ENCODE measurements around the gene SYT13. TPM values are rescaled to one million over a fixed set of nuclear protein-coding genes. Genes with fewer than 3 reads are reported as not detected.

Gene SYT13
- total RNA-seq, 1 experiment from 2014 or later: 4.3 TPM

DNA sequence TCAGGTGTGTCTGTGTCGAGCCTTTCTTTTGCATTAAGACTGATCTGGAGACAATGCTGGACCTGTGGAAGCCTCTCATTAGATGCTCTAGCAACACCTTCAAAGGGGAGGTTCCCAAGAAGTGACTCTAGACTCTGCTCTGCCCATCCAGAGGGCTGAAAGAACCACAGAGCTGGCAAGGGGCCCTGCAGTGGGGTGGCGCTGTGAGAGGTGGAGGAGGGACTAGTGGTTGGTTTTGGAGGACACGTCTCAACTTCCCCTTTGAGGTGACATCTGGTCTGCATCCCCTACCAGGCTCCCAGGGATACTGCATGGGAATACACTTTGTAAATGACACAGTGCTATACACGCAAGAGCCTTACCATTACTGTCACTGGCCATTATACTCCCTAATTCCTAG, 34.2 kb upstream of the SYT13 start:
- no peaks in the 10 kb centered on the region for H3K23me2 ChIP-seq (ENCODE audit: insufficient read length, low read depth, low read length, poor library complexity, severe bottlenecking)
- H3K14ac ChIP-seq (ENCODE audit: insufficient read depth, low read length): no peak overlapping the region
- H3K18ac ChIP-seq (ENCODE audit: insufficient read length, low read depth, low read length): no peak overlapping the region
- no peaks in the 10 kb centered on the region for H4K20me1 ChIP-seq (ENCODE audit: control insufficient read depth, insufficient read depth, insufficient read length)
- H3K4me2 ChIP-seq (ENCODE audit: insufficient read depth, insufficient read length, low read length): no peak overlapping the region
- H3K23ac ChIP-seq (ENCODE audit: insufficient read length, low read depth, low read length): no peak overlapping the region
- no peak for DNase-seq
- no peaks in the 10 kb centered on the region for H3K9me3 ChIP-seq (ENCODE audit: control insufficient read depth, low read depth, low read length)
- H2BK20ac ChIP-seq (ENCODE audit: low read depth, low read length, poor library complexity, severe bottlenecking): no peak overlapping the region
- no peak overlapping the region for H2AFZ ChIP-seq (ENCODE audit: low read length)
- H2BK5ac ChIP-seq (ENCODE audit: insufficient read length, low read length): no peak overlapping the region
- no peaks in the 10 kb centered on the region for H3K79me2 ChIP-seq (ENCODE audit: insufficient read depth, low read length)
- no peak overlapping the region for H3K4me3 Mint-ChIP-seq
- H3K79me1 ChIP-seq (ENCODE audit: insufficient read depth, low read depth, low read length, poor library complexity, severe bottlenecking): no peaks in the 10 kb centered on the region
- no peak overlapping the region for H2BK120ac ChIP-seq (ENCODE audit: low read depth, low read length, poor library complexity, severe bottlenecking)
- no peak overlapping the region for H2BK15ac ChIP-seq (ENCODE audit: low read depth, low read length)
- no peaks in the 10 kb centered on the region for H3K36me3 Mint-ChIP-seq (ENCODE audit: insufficient read depth in 1 of 3, low read depth in 3 of 3)
- H2AK5ac ChIP-seq (ENCODE audit: insufficient read length, low read length): no peak overlapping the region
- H3K56ac ChIP-seq (ENCODE audit: insufficient read length, low read depth, low read length): no peak overlapping the region
- H3K4ac ChIP-seq (ENCODE audit: low read depth, low read length): no peak overlapping the region
- peaks cover 17% of the 10 kb centered on the region for H3K27me3 Mint-ChIP-seq (ENCODE audit: low read depth)
- no peak overlapping the region for H2BK12ac ChIP-seq (ENCODE audit: insufficient read length, low read depth, low read length)
- TF ChIP-seq, protein P1, sequence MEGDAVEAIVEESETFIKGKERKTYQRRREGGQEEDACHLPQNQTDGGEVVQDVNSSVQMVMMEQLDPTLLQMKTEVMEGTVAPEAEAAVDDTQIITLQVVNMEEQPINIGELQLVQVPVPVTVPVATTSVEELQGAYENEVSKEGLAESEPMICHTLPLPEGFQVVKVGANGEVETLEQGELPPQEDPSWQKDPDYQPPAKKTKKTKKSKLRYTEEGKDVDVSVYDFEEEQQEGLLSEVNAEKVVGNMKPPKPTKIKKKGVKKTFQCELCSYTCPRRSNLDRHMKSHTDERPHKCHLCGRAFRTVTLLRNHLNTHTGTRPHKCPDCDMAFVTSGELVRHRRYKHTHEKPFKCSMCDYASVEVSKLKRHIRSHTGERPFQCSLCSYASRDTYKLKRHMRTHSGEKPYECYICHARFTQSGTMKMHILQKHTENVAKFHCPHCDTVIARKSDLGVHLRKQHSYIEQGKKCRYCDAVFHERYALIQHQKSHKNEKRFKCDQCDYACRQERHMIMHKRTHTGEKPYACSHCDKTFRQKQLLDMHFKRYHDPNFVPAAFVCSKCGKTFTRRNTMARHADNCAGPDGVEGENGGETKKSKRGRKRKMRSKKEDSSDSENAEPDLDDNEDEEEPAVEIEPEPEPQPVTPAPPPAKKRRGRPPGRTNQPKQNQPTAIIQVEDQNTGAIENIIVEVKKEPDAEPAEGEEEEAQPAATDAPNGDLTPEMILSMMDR (conservative IDR thresholded peaks at IDR 0.05): no peak
- H3K27me3 ChIP-seq (ENCODE audit: insufficient read depth, low read length): no peaks in the 10 kb centered on the region
- no peak overlapping the region for H4K5ac ChIP-seq (ENCODE audit: insufficient read length, low read depth, low read length)
- no peak overlapping the region for H4K8ac ChIP-seq (replicated peaks; ENCODE audit: insufficient read length, low read depth, low read length)
- no peak overlapping the region for H4K91ac ChIP-seq (ENCODE audit: insufficient read length, low read depth, low read length)
- no CpG with 5 or more reads among the region's 4 CpGs for WGBS (ENCODE audit: extremely low coverage, insufficient read length, low lambda C conversion rate)
- no peak overlapping the region for H3K27ac ChIP-seq (ENCODE audit: insufficient read length, low read depth, low read length)
- no peaks in the 10 kb centered on the region for H3K4me1 ChIP-seq (ENCODE audit: insufficient read depth, low read length)
- H3K9ac ChIP-seq (ENCODE audit: extremely low read depth, insufficient read length, low read length): no peak overlapping the region
- H3K9me3 Mint-ChIP-seq: no peaks in the 10 kb centered on the region
- H3K27ac Mint-ChIP-seq: no peak overlapping the region
- no peaks in the 10 kb centered on the region; a peak in 1 of 4 replicates for H3K4me1 Mint-ChIP-seq
- H3T11ph ChIP-seq (ENCODE audit: low read length): no peak overlapping the region
